Neural progenitor cell (in vitro differentiated cells): ENCODE data around the gene DHDH. TPM values are rescaled to one million over a fixed set of nuclear protein-coding genes. Genes with fewer than 3 reads are reported as not detected.
"Not testable (repeated sequence)": the region's sequence is repeated elsewhere in the genome, so short reads cannot be mapped to it uniquely, and the experiment has no call there.

Experiments used
- DNase-seq: peaks from one replicate; pipeline ENCODE4 v3.0.0-alpha.2; 2016; ENCODE audit warnings: low spot score
- H2AFZ ChIP-seq: fragments of 200-600 bp; sonication (generic); replicated peaks from 2 replicates; pipeline ENCODE4 v1.6.1; 2016; ENCODE audit warnings: antibody characterized with exemption
- H3F3A ChIP-seq: fragments of 200-600 bp; sonication (generic); 2 replicates; pipeline ENCODE4 v1.6.1; 2016; ENCODE audit warnings: antibody characterized with exemption, low read depth
- H3K27ac ChIP-seq: fragments of 200-600 bp; sonication (generic); 2 replicates; pipeline ENCODE4 v1.5.1; 2016; ENCODE audit warnings: mild to moderate bottlenecking
- H3K27me3 ChIP-seq: fragments of 200-600 bp; sonication (generic); 2 replicates; pipeline ENCODE4 v1.6.1; 2016; ENCODE audit warnings: mild to moderate bottlenecking, moderate library complexity
- H3K36me3 ChIP-seq: fragments of 200-600 bp; sonication (generic); 2 replicates; pipeline ENCODE4 v1.5.1; 2016
- H3K4me1 ChIP-seq: fragments of 200-600 bp; sonication (generic); 2 replicates; pipeline ENCODE4 v1.6.1; 2016; ENCODE audit warnings: mixed run types
- H3K4me2 ChIP-seq: fragments of 200-600 bp; sonication (generic); 2 replicates; pipeline ENCODE4 v1.6.1; 2016
- H3K4me3 ChIP-seq: fragments of 200-600 bp; sonication (generic); 2 replicates; pipeline ENCODE4 v1.5.1; 2016
- H3K79me2 ChIP-seq: fragments of 200-600 bp; sonication (generic); 2 replicates; pipeline ENCODE4 v1.6.1; 2016; ENCODE audit warnings: low read depth
- H3K9ac ChIP-seq: fragments of 200-600 bp; sonication (generic); 2 replicates; pipeline ENCODE4 v1.6.1; 2016
- H3K9me3 ChIP-seq: fragments of 200-600 bp; sonication (generic); 2 replicates; pipeline ENCODE4 v1.5.1; 2016; ENCODE audit warnings: low read depth
- H4K20me1 ChIP-seq: fragments of 200-600 bp; sonication (generic); 2 replicates; pipeline ENCODE4 v1.6.1; 2016; ENCODE audit warnings: low read depth
- H3K27ac Mint-ChIP-seq: 3 replicates; pipeline ENCODE4 v1.8.0; 2021; ENCODE audit warnings: mixed read lengths
- H3K27me3 Mint-ChIP-seq: 2 replicates; pipeline ENCODE4 v1.8.0; 2022; ENCODE audit warnings: low read depth, mild to moderate bottlenecking, inconsistent platforms, moderate library complexity, mixed read lengths; ENCODE audit not compliant: insufficient read depth
- H3K36me3 Mint-ChIP-seq: 3 replicates; pipeline ENCODE4 v1.8.0; 2021; ENCODE audit warnings: mixed read lengths
- H3K4me1 Mint-ChIP-seq: 3 replicates; pipeline ENCODE4 v1.8.0; 2021; ENCODE audit warnings: mixed read lengths
- H3K4me3 Mint-ChIP-seq: 3 replicates; pipeline ENCODE4 v1.8.0; 2021; ENCODE audit warnings: mild to moderate bottlenecking, moderate library complexity, mixed read lengths
- H3K9me3 Mint-ChIP-seq: 3 replicates; pipeline ENCODE4 v1.8.0; 2020; ENCODE audit warnings: mixed read lengths
- EZH2 ChIP-seq: fragments of 200-600 bp; sonication (generic); IDR thresholded peaks from 2 replicates; pipeline ENCODE4 v1.6.1; 2017; ENCODE audit warnings: antibody characterized with exemption, mild to moderate bottlenecking, moderate library complexity
- EZH2phosphoT487 ChIP-seq: fragments of 200-600 bp; sonication (generic); IDR thresholded peaks from 2 replicates; pipeline ENCODE4 v1.6.1; 2017; ENCODE audit warnings: antibody characterized with exemption
- total RNA-seq: library from RNA; depleted of rRNA; stranded (reverse); fragments of >200 nt; gene quantifications from 2 replicates; pipeline ENCODE4 v1.2.3, GENCODE V29; 2015; ENCODE audit warnings: low replicate concordance
- TF ChIP-seq, protein P1 (sequence below): fragments of 200-600 bp; sonication (generic); IDR thresholded peaks from 2 replicates; pipeline ENCODE4 v1.5.1; 2017; ENCODE audit warnings: antibody characterized with exemption, mild to moderate bottlenecking

The DHDH gene
- total RNA-seq, 1 donor from 2014 or later, result not detected

- Mint-ChIP-seq H3K36me3 (peaks cover 3% of the 10 kb centered on the region), H3K4me3 (no peak overlapping the region), H3K4me1 (no peaks in the 10 kb centered on the region), H3K27me3 (no peaks in the 10 kb centered on the region), H3K27ac (no peak overlapping the region), H3K9me3 (no peaks in the 10 kb centered on the region)
- Histone ChIP-seq H4K20me1 (no peaks in the 10 kb centered on the region), H3K4me2 (no peak overlapping the region), H3K79me2 (no peaks in the 10 kb centered on the region), H3K9ac (no peak overlapping the region), H2AFZ (no peak overlapping the region), H3K4me1 (no peaks in the 10 kb centered on the region), H3K9me3 (no peaks in the 10 kb centered on the region), H3K36me3 (no peaks in the 10 kb centered on the region), H3K27me3 (peaks cover 10% of the 10 kb centered on the region), H3K4me3 (no peak overlapping the region), H3F3A (no peaks in the 10 kb centered on the region), H3K27ac (no peak overlapping the region)
- DNase-seq, result no peak
- TF ChIP-seq EZH2phosphoT487 (no peak), EZH2 (no peak)
- TF ChIP-seq, protein P1, sequence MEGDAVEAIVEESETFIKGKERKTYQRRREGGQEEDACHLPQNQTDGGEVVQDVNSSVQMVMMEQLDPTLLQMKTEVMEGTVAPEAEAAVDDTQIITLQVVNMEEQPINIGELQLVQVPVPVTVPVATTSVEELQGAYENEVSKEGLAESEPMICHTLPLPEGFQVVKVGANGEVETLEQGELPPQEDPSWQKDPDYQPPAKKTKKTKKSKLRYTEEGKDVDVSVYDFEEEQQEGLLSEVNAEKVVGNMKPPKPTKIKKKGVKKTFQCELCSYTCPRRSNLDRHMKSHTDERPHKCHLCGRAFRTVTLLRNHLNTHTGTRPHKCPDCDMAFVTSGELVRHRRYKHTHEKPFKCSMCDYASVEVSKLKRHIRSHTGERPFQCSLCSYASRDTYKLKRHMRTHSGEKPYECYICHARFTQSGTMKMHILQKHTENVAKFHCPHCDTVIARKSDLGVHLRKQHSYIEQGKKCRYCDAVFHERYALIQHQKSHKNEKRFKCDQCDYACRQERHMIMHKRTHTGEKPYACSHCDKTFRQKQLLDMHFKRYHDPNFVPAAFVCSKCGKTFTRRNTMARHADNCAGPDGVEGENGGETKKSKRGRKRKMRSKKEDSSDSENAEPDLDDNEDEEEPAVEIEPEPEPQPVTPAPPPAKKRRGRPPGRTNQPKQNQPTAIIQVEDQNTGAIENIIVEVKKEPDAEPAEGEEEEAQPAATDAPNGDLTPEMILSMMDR, result no peak
These were observed 6.6 kb upstream of the DHDH start for GRCh38 chr19:48926909-48927308.

DNA sequence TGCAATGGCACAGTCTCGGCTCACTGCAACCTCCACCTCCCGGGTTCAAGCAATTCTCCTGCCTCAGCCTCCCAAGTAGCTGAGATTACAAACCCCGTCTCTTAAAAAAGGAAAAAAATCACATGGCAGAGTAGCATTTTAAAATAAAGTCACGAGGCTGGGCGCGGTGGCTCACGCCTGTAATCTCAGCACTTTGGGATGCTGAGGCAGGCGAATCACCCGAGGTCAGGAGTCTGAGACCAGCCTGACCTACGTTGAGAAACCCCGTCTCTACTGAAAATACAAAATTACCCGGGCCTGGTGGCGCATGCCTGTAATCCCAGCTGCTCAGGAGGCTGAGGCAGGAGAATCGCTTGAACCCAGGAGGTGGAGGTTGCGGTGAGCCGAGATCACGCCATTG is 5.8 kb upstream of the DHDH start:
- not testable (repeated sequence) for H3K9ac ChIP-seq, H3K9me3 ChIP-seq, H3K79me2 ChIP-seq, H3K27me3 Mint-ChIP-seq, H3K4me2 ChIP-seq, H3K9me3 Mint-ChIP-seq, H3K4me1 Mint-ChIP-seq, H3F3A ChIP-seq, H4K20me1 ChIP-seq, H3K27ac ChIP-seq, H3K36me3 Mint-ChIP-seq, DNase-seq, H3K27ac Mint-ChIP-seq, H3K4me1 ChIP-seq, H3K4me3 Mint-ChIP-seq, H3K4me3 ChIP-seq, H3K36me3 ChIP-seq, H2AFZ ChIP-seq
- H3K27me3 ChIP-seq, result peaks cover 18% of the 10 kb centered on the region

DNA sequence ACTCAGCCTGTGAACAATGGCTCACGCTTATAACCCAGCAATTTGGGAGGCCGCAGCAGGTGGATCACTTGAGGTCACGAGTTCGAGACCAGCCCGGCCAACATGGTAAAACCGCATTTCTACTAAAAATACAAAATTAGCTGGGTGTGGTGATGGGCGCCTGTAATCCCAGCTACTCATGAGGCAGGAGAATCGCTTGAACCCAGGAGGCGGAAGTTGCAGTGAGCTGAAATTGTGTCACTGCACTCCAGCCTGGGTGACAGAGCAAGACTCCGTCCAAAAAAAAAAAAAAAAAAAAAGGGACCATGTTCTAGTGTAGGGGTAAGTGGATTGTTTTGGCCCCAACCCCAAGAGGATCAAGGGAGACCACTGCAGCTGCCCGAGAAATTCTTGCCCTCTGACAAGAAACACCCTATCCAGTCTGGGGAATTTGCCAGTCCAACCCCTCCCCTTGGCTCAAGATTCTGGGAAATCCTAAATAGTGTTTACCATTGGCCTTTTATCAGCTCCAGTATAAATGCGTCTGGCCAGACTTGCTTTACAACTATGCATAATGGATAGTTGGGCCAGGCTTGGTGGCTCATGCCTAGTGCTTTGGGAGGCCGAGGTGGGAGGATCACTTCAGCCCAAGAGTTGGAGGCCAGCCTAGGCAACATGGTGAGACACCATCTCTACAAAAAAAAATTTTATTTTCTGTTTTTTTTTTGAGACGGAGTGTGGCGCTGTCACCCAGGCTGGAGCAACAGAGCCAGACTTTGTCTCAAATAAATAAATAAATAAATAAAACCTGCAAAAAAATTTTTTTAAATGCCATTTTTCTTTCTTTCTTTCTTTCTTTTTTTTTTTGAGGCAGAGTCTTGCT is 5.1 kb upstream of the DHDH start:
- no peak overlapping the region for H3K4me3 ChIP-seq
- peaks cover 25% of the 10 kb centered on the region for H3K27me3 ChIP-seq
- no peaks in the 10 kb centered on the region for H3K9me3 ChIP-seq
- DNase-seq, result no peak
- Mint-ChIP-seq H3K4me3 (no peak overlapping the region), H3K27me3 (no peaks in the 10 kb centered on the region), H3K27ac (no peak overlapping the region), H3K36me3 (no peaks in the 10 kb centered on the region), H3K9me3 (no peaks in the 10 kb centered on the region), H3K4me1 (peaks cover 6% of the 10 kb centered on the region)
- H3K4me2 ChIP-seq, result no peak overlapping the region
- H3K4me1 ChIP-seq, result peaks cover 7% of the 10 kb centered on the region
- H4K20me1 ChIP-seq, result no peaks in the 10 kb centered on the region
- no peak overlapping the region for H3K9ac ChIP-seq
- no peak overlapping the region for H3K27ac ChIP-seq
- H3K36me3 ChIP-seq, result no peaks in the 10 kb centered on the region
- TF ChIP-seq EZH2 (no peak), EZH2phosphoT487 (no peak)
- TF ChIP-seq, protein P1, result no peak
- H3F3A ChIP-seq, result peaks cover 12% of the 10 kb centered on the region
- H3K79me2 ChIP-seq, result no peaks in the 10 kb centered on the region
- no peak overlapping the region for H2AFZ ChIP-seq

- H3K27ac Mint-ChIP-seq, result no peak overlapping the region
- Histone ChIP-seq H2AFZ (no peak overlapping the region), H3K27me3 (peaks cover 44% of the 10 kb centered on the region), H3K4me3 (no peak overlapping the region), H3K27ac (no peak overlapping the region), H3K79me2 (no peaks in the 10 kb centered on the region), H3K9me3 (no peaks in the 10 kb centered on the region), H3K36me3 (no peaks in the 10 kb centered on the region), H3K4me2 (no peak overlapping the region), H3K9ac (no peak overlapping the region), H3K4me1 (peaks cover 17% of the 10 kb centered on the region), H3F3A (peaks cover 28% of the 10 kb centered on the region), H4K20me1 (no peaks in the 10 kb centered on the region)
- H3K4me3 Mint-ChIP-seq, result no peak overlapping the region
- peak; percentile 24 for DNase-seq
- H3K9me3 Mint-ChIP-seq, result peaks cover 7% of the 10 kb centered on the region
- no peaks in the 10 kb centered on the region for H3K27me3 Mint-ChIP-seq
- H3K36me3 Mint-ChIP-seq, result peaks cover 5% of the 10 kb centered on the region
- TF ChIP-seq EZH2 (no peak), EZH2phosphoT487 (no peak)
- TF ChIP-seq, protein P1, result peak; percentile 25
- peaks cover 22% of the 10 kb centered on the region for H3K4me1 Mint-ChIP-seq
These were observed 1.3 kb downstream of the DHDH start for GRCh38 chr19:48934837-48935236.
